ENCODE results near the gene EDARADD.
"Not testable (repeated sequence)": the region's sequence is repeated elsewhere in the genome, so short reads cannot be mapped to it uniquely, and the experiment has no call there.

The EDARADD gene

DNA sequence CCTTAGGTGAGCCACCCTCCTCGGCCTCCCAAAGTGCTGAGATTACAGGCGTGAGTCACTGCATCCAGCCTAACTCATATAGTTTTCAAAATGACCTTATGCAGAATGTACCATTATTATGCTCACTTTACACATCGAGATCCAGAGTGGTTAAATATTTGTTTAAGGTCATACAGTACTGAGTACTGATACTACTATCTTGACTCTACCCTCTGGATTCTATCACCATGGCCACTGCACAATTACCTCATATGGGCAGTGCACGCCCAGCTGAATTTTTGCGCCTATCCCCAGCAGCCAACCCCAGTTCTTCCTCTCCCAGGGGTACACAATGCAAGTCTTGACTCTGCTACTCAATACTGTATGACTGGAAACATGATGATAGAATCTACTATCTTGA, 56.7 kb downstream of the EDARADD start:
- no peak for FAIRE-seq

GRCh38 chr1:236451796-236452373, 57.8 kb downstream of the EDARADD start:
- FAIRE-seq = no peak

- no peak for FAIRE-seq
Observed at GRCh38 chr1:236455243-236455642, 61.2 kb downstream of the EDARADD start.

DNA sequence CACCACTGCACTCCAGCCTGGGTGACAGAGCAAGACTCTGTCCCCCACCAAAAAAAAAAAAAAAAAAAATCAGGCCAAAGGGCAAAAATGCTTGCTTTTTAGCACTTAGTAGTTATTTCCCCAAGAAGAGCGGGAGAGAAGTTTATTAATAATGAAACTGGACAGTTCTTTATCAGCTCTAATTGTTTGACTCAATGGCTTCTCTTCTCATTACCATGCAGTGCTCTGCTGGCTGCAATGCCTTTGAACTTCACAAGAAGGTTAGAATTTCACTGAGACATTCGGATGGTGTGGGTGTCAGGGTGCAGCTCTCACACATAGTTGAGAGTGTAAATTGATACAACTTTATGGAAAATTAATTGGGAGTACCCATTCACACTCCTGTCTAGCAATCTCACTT, 63.7 kb downstream of the EDARADD start:
- no peak for FAIRE-seq

GRCh38 chr1:236458996-236459395, 64.9 kb downstream of the EDARADD start:
- FAIRE-seq = no peak

- no peak for FAIRE-seq
Observed at GRCh38 chr1:236460103-236460502, 66.0 kb downstream of the EDARADD start.

DNA sequence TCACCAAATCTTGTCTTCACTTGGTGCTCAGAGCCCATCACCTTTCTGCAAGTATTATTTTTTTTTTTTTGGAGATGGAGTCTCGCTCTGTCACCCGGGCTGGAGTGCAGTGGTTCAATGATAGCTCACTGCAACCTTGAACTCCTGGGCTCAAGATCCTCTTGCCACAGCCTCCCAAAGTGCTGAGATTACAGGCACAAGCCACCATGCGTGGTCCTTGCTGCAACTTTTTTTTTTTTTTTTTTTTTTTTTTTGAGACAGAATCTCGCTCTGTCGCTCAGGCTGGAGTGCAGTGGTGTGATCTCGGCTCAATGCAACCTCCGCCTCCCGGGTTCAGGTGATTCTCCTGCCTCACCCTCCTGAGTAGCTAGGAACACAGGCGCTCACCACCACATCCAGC, 70.1 kb downstream of the EDARADD start:
- not testable (repeated sequence) for FAIRE-seq

DNA sequence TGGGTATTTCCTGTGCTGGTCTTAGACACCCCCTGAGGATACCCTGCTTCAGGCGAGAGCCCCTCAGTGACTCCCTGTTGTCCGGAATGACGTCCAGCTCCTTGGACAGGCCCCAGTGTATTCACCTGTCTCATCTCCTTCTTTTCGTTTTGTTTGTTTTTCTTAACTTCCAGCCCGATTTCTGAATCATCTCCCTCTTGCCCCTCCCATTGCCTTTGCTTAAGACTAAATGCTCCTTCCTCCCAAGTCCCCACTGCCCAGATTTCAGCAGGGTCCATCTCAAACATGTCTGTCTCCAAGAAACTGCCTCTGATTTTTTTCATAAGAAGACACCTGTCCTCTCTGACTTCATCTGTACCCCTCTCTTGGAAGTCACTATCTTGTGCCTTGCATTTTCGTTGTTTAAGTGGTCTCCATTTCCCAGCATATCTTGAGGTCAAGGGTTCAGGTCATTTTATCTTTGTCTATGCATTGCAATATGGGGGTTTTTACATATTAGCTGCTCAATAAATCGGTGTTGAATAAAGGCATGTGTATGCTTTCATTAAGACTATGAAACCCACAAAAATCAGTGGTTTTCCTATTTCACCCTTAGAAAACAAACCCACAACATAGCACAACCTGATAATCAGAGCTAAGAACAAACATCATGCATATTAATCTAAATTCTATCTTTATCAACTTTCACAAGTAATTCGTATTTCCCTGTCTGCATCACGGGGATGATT, 71.3 kb downstream of the EDARADD start:
- no peak for FAIRE-seq

DNA sequence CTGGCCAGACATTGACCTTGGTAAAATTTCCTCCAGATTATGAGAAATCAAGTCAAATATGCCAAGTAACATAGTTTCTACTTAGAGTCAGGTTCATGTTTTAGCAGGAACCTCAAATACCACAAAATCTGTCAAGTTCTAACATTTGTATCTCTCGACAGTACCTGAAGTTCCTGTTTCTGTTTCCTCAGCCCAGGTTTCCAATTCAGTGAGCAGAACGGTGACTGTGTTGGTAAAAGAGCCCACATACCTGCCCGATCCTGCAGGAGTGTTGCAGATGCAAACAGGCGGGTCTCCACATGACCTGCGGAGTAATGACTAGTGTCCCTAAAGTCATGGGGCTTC, 71.8 kb downstream of the EDARADD start:
- FAIRE-seq = no peak

- FAIRE-seq = no peak
Observed at GRCh38 chr1:236467327-236467641, 73.2 kb downstream of the EDARADD start.

DNA sequence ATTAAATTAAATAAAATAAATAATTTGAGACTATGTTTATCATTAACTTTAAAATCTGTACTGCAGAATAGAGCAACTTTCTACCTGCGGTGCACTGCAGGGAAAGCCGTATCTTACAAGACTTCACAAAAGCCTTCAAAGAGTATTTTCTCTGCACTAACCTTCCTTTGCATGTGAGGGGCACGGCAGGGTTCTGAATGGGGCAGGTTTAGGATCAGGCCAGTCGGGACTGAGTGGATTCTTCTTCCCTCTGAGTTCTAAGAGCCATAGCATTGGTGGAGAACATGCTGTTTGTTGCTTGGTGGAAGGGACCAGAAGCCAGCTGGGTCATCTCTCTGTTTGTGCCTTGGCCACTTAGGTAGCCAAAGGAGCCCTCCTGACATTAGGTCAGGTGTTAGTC, 74.5 kb downstream of the EDARADD start:
- no peak for FAIRE-seq

DNA sequence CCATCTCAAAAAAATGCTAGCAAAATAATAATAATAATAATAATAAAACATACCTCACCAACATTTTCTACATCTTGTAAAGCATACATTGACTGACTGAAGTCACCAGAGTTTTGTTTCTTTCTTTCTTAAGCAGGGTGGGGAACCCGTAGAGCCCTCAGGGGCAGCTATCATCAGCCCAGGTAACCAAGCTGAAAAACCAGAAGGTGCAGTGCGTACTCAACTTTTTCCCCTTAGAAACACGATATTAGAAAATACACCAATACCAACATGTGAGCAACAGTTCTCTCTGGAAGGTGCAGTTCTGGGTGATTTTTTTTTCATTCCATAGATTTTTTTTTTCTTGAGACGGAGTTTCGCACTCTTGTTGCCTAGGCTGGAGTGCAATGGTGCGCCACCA, 75.4 kb downstream of the EDARADD start:
- no peak for FAIRE-seq

DNA sequence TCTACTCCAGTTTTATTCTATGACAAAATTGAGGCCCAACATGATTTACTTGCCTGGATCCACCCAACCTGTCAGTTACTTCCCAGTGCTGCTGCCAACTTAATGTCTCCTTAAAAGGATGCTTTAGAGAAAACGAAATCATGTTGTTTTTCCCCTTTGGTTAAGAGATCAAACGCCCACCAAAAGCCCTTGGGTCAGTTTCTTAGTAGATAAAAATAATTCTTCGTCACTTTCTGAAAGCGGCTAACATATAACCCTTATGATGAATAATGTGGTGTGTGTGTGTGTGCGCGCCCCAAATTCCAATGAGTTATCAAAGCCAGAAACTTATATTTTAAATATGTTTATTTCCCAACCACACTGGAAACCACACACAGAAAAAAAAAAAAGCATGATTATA, 77.0 kb downstream of the EDARADD start:
- no peak for FAIRE-seq

DNA sequence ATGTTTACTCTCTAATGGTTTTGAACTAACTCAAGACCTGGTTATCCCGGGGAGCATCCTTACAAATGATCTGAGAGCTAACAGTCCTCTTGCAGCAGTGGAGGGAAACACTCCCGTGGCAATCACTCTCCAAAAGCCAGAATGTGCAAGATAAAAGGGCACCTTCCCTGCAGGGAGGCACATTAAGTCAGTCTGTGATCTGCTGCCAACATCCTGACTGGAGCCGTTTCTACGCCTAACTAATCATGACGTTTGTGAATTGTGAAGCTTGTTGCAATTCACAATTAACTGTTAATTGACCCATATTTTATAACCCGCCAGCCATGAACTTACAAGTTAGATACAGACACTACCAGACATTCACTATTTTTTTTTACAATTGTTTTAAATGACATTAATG, 77.6 kb downstream of the EDARADD start:
- no peak for FAIRE-seq

DNA sequence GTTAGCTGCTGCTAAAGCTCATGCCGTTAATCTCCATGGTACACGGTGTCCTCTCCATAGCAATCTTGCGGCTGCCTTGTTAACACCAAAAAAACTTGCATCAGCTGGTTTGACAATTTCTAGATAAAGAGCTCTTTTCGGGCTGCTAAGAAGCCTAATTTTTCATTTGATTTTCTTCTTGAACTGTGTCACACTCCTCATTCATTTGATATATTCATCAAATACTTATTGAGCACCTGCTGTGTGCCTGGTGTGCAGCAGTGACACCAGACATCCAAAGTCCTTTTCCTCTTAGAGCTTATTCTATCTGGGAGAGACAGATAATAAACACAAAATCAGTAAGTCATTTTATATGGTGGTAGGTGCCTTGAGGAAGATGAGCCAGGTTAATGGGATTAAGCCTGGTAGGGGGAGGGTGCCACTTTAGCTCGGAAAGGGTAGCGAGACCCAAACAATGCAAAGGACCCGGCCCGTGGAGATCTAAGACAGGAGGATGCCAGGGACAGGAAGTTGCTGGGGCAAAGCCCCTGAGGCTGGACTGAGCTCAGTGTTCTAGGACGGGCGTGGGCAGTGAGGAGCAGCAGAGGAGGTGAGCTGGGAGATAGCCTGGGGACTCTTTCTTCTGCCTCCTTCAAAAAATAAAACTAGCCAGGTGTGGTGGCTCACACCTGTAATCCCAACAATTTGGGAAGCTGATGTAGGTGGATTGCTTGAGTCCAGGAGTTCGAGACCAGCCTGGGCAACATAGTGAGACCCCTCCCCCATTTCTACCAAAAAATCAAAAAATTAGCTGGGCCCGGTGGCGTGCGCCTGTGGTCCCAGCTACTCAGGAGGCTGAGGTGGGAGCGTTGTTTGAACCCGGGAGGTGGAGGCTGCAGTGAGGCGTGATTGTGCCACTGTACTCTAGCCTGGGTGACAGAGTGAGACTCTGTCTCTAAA, 79.0 kb downstream of the EDARADD start:
- no peak for FAIRE-seq

GRCh38 chr1:236476019-236476418, 81.9 kb downstream of the EDARADD start:
- FAIRE-seq = no peak

DNA sequence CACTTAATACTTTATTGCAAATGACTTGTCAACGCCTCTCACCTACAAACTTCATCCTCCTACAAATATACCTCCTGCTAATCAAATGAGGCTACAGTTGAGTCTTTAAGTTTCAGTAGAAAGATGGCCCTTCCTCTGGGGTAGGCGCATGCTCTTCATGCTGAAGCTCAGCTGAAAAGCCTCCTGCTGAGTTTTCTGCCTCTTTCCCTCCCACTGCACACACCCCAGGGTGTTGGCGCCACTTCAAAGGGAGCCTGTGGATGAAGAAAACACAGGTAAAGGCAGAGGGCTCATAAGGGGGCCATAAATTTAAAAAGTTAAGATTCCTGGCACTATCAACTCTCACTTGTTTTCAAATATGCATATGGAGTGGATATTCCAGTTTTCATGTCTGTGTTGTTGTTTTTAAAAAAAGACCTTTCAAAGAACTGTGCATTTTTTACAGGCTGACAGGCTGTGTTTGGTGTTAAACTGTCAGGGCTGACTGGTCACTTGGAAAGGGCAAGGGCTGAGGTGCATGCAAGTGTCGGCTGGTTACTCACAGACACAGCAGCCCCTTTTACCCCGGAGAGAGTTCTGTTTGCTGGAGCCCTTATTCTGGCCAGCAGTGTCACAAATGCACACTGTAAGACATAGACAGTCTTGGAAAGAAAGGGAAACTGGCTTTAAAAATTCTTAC, 86.8 kb downstream of the EDARADD start:
- FAIRE-seq = no peak

DNA sequence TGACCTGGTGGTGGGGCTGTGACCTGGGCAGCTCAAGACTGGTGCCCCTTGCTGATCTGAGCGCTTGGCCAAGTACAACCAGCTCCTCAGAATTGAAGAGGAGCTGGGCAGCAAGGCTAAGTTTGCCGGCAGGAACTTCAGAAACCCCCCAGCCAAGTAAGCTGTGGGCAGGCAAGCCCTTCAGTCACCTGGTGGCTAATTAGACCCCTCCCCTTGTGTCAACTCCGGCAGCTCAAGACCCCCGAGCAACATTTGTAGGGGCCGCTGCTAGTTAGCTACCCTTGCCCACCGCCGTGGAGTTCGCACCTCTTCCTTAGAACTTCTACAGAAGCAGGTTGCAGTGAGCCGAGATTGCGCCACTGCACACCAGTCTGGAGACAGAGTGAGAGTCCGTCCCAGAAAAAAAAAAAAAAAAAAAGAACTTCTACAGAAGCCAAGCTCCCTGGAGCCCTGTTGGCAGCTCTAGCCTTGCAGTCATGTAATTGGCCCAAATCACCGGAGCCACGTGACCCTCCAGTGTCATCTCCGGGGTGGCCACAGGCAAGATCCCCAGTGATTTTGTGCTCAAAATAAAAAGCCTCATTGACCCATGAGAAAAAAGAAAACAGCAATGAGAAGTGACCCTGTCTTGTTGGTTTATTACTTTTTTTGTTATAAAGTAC, 90.4 kb downstream of the EDARADD start:
- no peak for FAIRE-seq

- FAIRE-seq = no peak
Observed at GRCh38 chr1:236486356-236487002, 92.4 kb downstream of the EDARADD start.

DNA sequence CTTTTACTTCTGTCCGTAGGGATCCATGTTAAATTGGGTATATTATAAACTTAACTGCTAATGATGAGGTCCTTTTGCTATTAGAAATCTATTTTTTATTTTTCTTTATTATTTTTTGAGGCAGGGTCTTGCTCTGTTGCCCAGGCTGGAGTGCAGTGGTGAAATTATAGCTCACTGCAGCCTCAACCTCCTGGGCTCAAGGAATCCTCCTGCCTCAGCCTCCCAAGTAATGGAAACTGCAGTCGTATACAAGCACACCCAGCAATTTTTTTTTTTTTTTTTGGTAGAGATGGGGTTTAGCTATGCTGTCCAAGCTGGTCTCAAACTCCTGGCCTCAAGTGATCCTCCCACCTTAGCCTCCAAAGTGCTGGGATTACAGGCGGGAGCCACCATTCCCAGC, 95.1 kb downstream of the EDARADD start:
- FAIRE-seq = not testable (repeated sequence)

- no peak for FAIRE-seq
Observed at GRCh38 chr1:236489710-236490377, 95.8 kb downstream of the EDARADD start.
